ENCODE results near the gene KLHL30. TPM values are rescaled to one million over a fixed set of nuclear protein-coding genes. Genes with fewer than 3 reads are reported as not detected.

The KLHL30 gene
- total RNA-seq, 1 experiment from 2014 or later = 0.61 TPM

GRCh38 chr2:238169048-238169707 is 30.7 kb downstream of the KLHL30 start:
- H4K20me1 ChIP-seq (ENCODE audit: insufficient read depth) = 0 out of 2 replicates have a peak, but pooled peaks cover 4% of the 10 kb centered on the region
- H3K9me2 ChIP-seq (ENCODE audit: insufficient read depth) = no peaks in the 10 kb centered on the region
- no peak overlapping the region for H3K4me3 ChIP-seq (replicated peaks in 1 of 2; ENCODE audit: low read depth in 1 of 2, low read length in 2 of 2)
- no peak overlapping the region for H3K27ac ChIP-seq (ENCODE audit: low read depth, low read length)
- TF ChIP-seq RAD21 (IDR thresholded peaks at IDR 0.05; ENCODE audit: low read depth) = no peak
- 0 out of 2 replicates have a peak, but pooled peaks have one; percentile 22 for TF ChIP-seq POLR2AphosphoS5 (IDR thresholded peaks at IDR 0.05; ENCODE audit: low read depth, low read length)
- CTCF ChIA-PET = no interaction called here
- 0 out of 4 replicates have a peak, but pooled peaks cover 0 to 2% of the 10 kb centered on the region in 2 experiments for H3K4me1 ChIP-seq (ENCODE audit: control insufficient read depth in 1 of 2, insufficient read depth in 2 of 2, low read length in 2 of 2)
- no peaks in the 10 kb centered on the region for H3K27me3 ChIP-seq (ENCODE audit: insufficient read depth, low read length)
- no peak overlapping the region for H2AFZ ChIP-seq (ENCODE audit: low read depth, low read length, poor library complexity, severe bottlenecking)
- DNase-seq (ENCODE audit: low read depth, low spot score) (no peak), ATAC-seq (peak; percentile 7; the same call in 1 of the 2 replicates)
- peaks cover 7 to 21% of the 10 kb centered on the region in 2 experiments; a peak in 3 of 4 replicates for H3K36me3 ChIP-seq (ENCODE audit: control insufficient read depth in 1 of 2, insufficient read depth in 2 of 2, low read length in 2 of 2)
- no peak overlapping the region for H3K9ac ChIP-seq (ENCODE audit: low read length)
- RAD21 ChIA-PET (ENCODE audit: low non-redundant PET in 1 of 2, low total read pairs in 2 of 2, uncharacterized antibody in 2 of 2, unreplicated experiment in 2 of 2) = no interaction called here
- H3K79me2 ChIP-seq (ENCODE audit: insufficient read depth, low read length) = no peaks in the 10 kb centered on the region
- intact Hi-C loops (cut with micrococcal nuclease) = no loop called here
- BruUV-seq (replicated peaks) = TSS peak; percentile 60
- H3K9me3 ChIP-seq (ENCODE audit: control insufficient read depth in 1 of 2, insufficient read depth in 1 of 2, low read depth in 1 of 2, low read length in 2 of 2) = no peaks in the 10 kb centered on the region
- POLR2A ChIA-PET = no interaction called here
- H3K4me2 ChIP-seq (ENCODE audit: low read length) = no peak overlapping the region

GRCh38 chr2:238169708-238170251 is 31.3 kb downstream of the KLHL30 start:
- RAD21 ChIA-PET (ENCODE audit: low non-redundant PET in 1 of 2, low total read pairs in 2 of 2, uncharacterized antibody in 2 of 2, unreplicated experiment in 2 of 2) = no interaction called here
- DNase-seq (ENCODE audit: low read depth, low spot score) (no peak), ATAC-seq (no peak)
- no peak overlapping the region for H3K9ac ChIP-seq (ENCODE audit: low read length)
- no peaks in the 10 kb centered on the region for H3K9me2 ChIP-seq (ENCODE audit: insufficient read depth)
- POLR2A ChIA-PET = no interaction called here
- H3K27ac ChIP-seq (ENCODE audit: low read depth, low read length) = peak overlapping the region; percentile 24; the same call in 1 of the 2 replicates
- peaks cover 7 to 26% of the 10 kb centered on the region in 2 experiments; a peak in 3 of 4 replicates for H3K36me3 ChIP-seq (ENCODE audit: control insufficient read depth in 1 of 2, insufficient read depth in 2 of 2, low read length in 2 of 2)
- TF ChIP-seq RAD21 (IDR thresholded peaks at IDR 0.05; ENCODE audit: low read depth) (no peak), ELF1 (IDR thresholded peaks at IDR 0.05; ENCODE audit: borderline replicate concordance, low read depth) (no peak), FOSL1 (IDR thresholded peaks at IDR 0.05; ENCODE audit: low read depth) (peak; percentile 27; the same call in 1 of the 2 replicates), CEBPB (IDR thresholded peaks at IDR 0.05; ENCODE audit: low read depth) (peak; percentile 58)
- no peaks in the 10 kb centered on the region for H3K27me3 ChIP-seq (ENCODE audit: insufficient read depth, low read length)
- CTCF ChIA-PET = no interaction called here
- intact Hi-C loops (cut with micrococcal nuclease) = no loop called here
- H3K4me1 ChIP-seq (ENCODE audit: control insufficient read depth in 1 of 2, insufficient read depth in 2 of 2, low read length in 2 of 2) = 0 out of 4 replicates have a peak, but pooled peaks cover 0 to 2% of the 10 kb centered on the region in 2 experiments
- 0 out of 2 replicates have a peak, but pooled peaks cover 9% of the 10 kb centered on the region for H4K20me1 ChIP-seq (ENCODE audit: insufficient read depth)
- no peak overlapping the region for H3K4me2 ChIP-seq (ENCODE audit: low read length)
- no peaks in the 10 kb centered on the region for H3K9me3 ChIP-seq (ENCODE audit: control insufficient read depth in 1 of 2, insufficient read depth in 1 of 2, low read depth in 1 of 2, low read length in 2 of 2)
- H3K4me3 ChIP-seq (replicated peaks in 1 of 2; ENCODE audit: low read depth in 1 of 2, low read length in 2 of 2) = no peak overlapping the region
- BruUV-seq (replicated peaks) = no TSS peak
- H3K79me2 ChIP-seq (ENCODE audit: insufficient read depth, low read length) = no peaks in the 10 kb centered on the region
- H2AFZ ChIP-seq (ENCODE audit: low read depth, low read length, poor library complexity, severe bottlenecking) = no peak overlapping the region
